Endothelial cell of umbilical vein (primary cell): ENCODE results near the gene CISH. TPM values are rescaled to one million over a fixed set of nuclear protein-coding genes. Genes with fewer than 3 reads are reported as not detected.

Source experiments
- BruUV-seq: library from RNA; stranded (reverse); fragments of 400-500 nt; replicated peaks from 2 replicates; lab custom pipeline; 2021; lab: Mats Ljungman, UMichigan
- CTCF ChIA-PET: fragments of 300-600, 350-600 bp; sonication (Branson Sonifier 250); formaldehyde crosslinking; loops from one replicate; lab custom pipeline; 2021; ENCODE audit warnings: antibody characterized with exemption, inconsistent platforms; lab: Charles Lee
- POLR2A ChIA-PET: fragments of 300-600, 350-600 bp; sonication (Branson Sonifier 250); formaldehyde crosslinking; loops from one replicate; lab custom pipeline; 2021; ENCODE audit warnings: antibody characterized with exemption, inconsistent platforms; lab: Charles Lee
- DNase-seq: peaks from one replicate; pipeline ENCODE4 v3.0.0-alpha.2; 2011; ENCODE audit warnings: low read depth, low spot score
- FAIRE-seq: peaks from 2 replicates; lab custom pipeline; 2011; peaks lifted over from hg19 to GRCh38; lab: Jason Lieb, UNC
- H2AFZ ChIP-seq: 2 replicates; pipeline ENCODE4 v1.6.0; 2012; ENCODE audit warnings: low read depth, low read length, control low read depth, inconsistent platforms
- H3K27ac ChIP-seq: 2 replicates; pipeline ENCODE4 v1.5.1; 2011; ENCODE audit warnings: low read depth, mild to moderate bottlenecking, control low read depth, low read length, moderate library complexity; ENCODE audit not compliant: insufficient read depth
- H3K27me3 ChIP-seq, 2 experiments: 2 replicates each; pipeline versions ENCODE4 v1.6.0 to v1.6.1; 2011; ENCODE audit warnings: low read length in 2 of 2, mixed read lengths in 1 of 2; ENCODE audit not compliant: control insufficient read depth in 2 of 2, insufficient read depth in 2 of 2
- H3K36me3 ChIP-seq, 2 experiments: 2 replicates in 1 of 2; 3 replicates in 1 of 2; pipeline ENCODE4 v1.5.1; 2011; ENCODE audit warnings: low read length in 2 of 2, mild to moderate bottlenecking in 1 of 2, moderate library complexity in 1 of 2; ENCODE audit not compliant: control insufficient read depth in 2 of 2, insufficient read depth in 2 of 2; ENCODE audit errors: extremely low read depth in 1 of 2
- H3K4me1 ChIP-seq: 3 replicates; pipeline ENCODE4 v1.5.1; 2011; ENCODE audit warnings: mild to moderate bottlenecking, low read length; ENCODE audit not compliant: control insufficient read depth, insufficient read depth; ENCODE audit errors: extremely low read depth
- H3K4me2 ChIP-seq: 2 replicates; pipeline ENCODE4 v1.6.1; 2011; ENCODE audit warnings: low read length, control low read depth, mixed read lengths; ENCODE audit not compliant: insufficient read depth
- H3K4me3 ChIP-seq, 3 experiments: fragments of 200-600 bp in 1 of 3; sonication (generic), shearing (Covaris generic) in 1 of 3; replicated peaks in 1 of 3; 2 replicates each; pipeline ENCODE4 v1.5.1; 2011 to 2016; ENCODE audit warnings: control low read depth in 3 of 3, low read length in 3 of 3, mild to moderate bottlenecking in 2 of 3, inconsistent platforms in 1 of 3, low read depth in 1 of 3, moderate library complexity in 1 of 3; ENCODE audit not compliant: insufficient read depth in 1 of 3
- H3K79me2 ChIP-seq: 2 replicates; pipeline ENCODE4 v1.6.0; 2012; ENCODE audit warnings: low read length, inconsistent platforms; ENCODE audit not compliant: control insufficient read depth, insufficient read depth
- H3K9ac ChIP-seq: replicated peaks from 2 replicates; pipeline ENCODE3; 2011; ENCODE audit warnings: low read length, control low read depth; ENCODE audit not compliant: insufficient read depth; ENCODE audit errors: extremely low read depth
- H3K9me1 ChIP-seq: replicated peaks from 3 replicates; pipeline ENCODE4 v1.6.0; 2011; ENCODE audit warnings: mild to moderate bottlenecking, low read length; ENCODE audit not compliant: control insufficient read depth, insufficient read depth; ENCODE audit errors: extremely low read depth
- H3K9me3 ChIP-seq: replicated peaks from 2 replicates; pipeline ENCODE4 v1.5.1; 2012; ENCODE audit warnings: low read length, inconsistent platforms; ENCODE audit not compliant: control insufficient read depth, insufficient read depth
- H4K20me1 ChIP-seq: replicated peaks from 2 replicates; pipeline ENCODE3; 2011; ENCODE audit warnings: mild to moderate bottlenecking, low read length; ENCODE audit not compliant: control insufficient read depth, insufficient read depth; ENCODE audit errors: extremely low read depth
- EZH2 ChIP-seq: IDR thresholded peaks from 2 replicates; pipeline ENCODE4 v1.6.1; 2012; ENCODE audit warnings: borderline replicate concordance, low read depth, mild to moderate bottlenecking, moderate library complexity, low read length, inconsistent platforms; ENCODE audit not compliant: severe bottlenecking
- FOS ChIP-seq: IDR thresholded peaks from 2 replicates; pipeline ENCODE4 v1.6.1; 2011; ENCODE audit warnings: mild to moderate bottlenecking, low read length, moderate library complexity, borderline replicate concordance; ENCODE audit not compliant: insufficient read depth
- GATA2 ChIP-seq: IDR thresholded peaks from 2 replicates; pipeline ENCODE4 v1.7.0; 2011; ENCODE audit warnings: low read depth, mild to moderate bottlenecking, moderate library complexity, mixed read lengths, low read length; ENCODE audit not compliant: insufficient read length, insufficient read depth
- JUN ChIP-seq: IDR thresholded peaks from 2 replicates; pipeline ENCODE4 v1.6.1; 2011; ENCODE audit warnings: borderline replicate concordance, low read depth; ENCODE audit not compliant: insufficient read length, insufficient read depth
- MYC ChIP-seq: IDR thresholded peaks from one replicate; pipeline ENCODE4 v1.6.1; 2011; ENCODE audit warnings: mild to moderate bottlenecking, low read depth, low read length
- POLR2A ChIP-seq: IDR thresholded peaks from 2 replicates; pipeline ENCODE4 v1.6.1; 2012; ENCODE audit warnings: low read depth, mild to moderate bottlenecking, control low read depth, low read length
- POLR2AphosphoS5 ChIP-seq: IDR thresholded peaks from 2 replicates; pipeline ENCODE4 v1.6.1; 2012; ENCODE audit warnings: low read depth, mild to moderate bottlenecking, control low read depth, low read length, moderate library complexity; ENCODE audit not compliant: insufficient read depth
- dilution Hi-C: fragments of 300-500 bp; cut with MboI; formaldehyde crosslinking; loops from one replicate; pipeline ENCODE4 v1.15.0; 2019; ENCODE audit warnings: low sequenced_read_pairs; ENCODE audit not compliant: extremely low pct_ligation_motif_present
- intact Hi-C: fragments of 100-400 bp; cut with micrococcal nuclease; formaldehyde crosslinking; loops from one replicate; pipeline ENCODE4 v1.10.0; 2022
- polyA plus RNA-seq, 4 experiments: library from polyadenylated mRNA; depleted of rRNA in 3 of 4; stranded (reverse) in 3 of 4; unstranded in 1 of 4; fragments of >200 nt; gene quantifications; 2 replicates each; pipeline versions ENCODE4 v1.2.1 to v1.2.3, GENCODE V29; 2011 to 2012; ENCODE audit warnings: missing spikeins in 1 of 4
- total RNA-seq: library from RNA; stranded (reverse); gene quantifications from 2 replicates; pipeline ENCODE4 v1.2.3, GENCODE V29; 2021
- TF ChIP-seq, protein P1 (sequence below), 2 donors: IDR thresholded peaks; 1 replicate in 1 of 2; 2 replicates in 1 of 2; pipeline ENCODE4 v1.5.1; 2011; ENCODE audit warnings: low read length in 2 of 2, mild to moderate bottlenecking in 2 of 2, moderate library complexity in 2 of 2, control low read depth in 1 of 2, inconsistent platforms in 1 of 2, low read depth in 1 of 2; ENCODE audit not compliant: insufficient read depth in 1 of 2; ENCODE audit errors: extremely low read depth in 1 of 2
- TF ChIP-seq, protein P2 (sequence below): IDR thresholded peaks from 2 replicates; pipeline ENCODE4 v1.6.1; 2011; ENCODE audit not compliant: insufficient read depth, insufficient read length

Gene CISH
- total and polyA plus RNA-seq, 2 donors (not counting 3 experiments of a cell fraction or from before 2014, with no cell fraction given): 2.2 to 4.1 TPM

DNA sequence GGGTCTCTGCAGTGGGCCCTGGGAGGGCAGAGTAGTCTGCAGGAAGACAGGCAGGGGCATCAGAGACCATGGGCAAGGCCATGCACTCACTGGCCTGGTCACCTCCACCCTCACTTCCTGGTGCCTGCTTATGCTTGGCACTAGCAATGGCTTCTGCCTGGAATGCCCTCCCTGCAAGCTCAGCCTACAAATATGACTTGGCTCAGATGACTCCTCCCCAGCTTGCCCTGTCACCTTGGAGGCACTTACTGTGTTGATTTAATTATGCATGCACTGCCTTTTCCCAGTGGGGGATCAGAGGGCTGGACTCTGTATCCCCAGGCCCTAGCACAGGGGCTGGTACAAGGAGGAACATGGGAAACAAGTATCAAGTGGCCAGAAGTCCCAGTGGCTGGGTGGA lies 51.9 kb downstream of the CISH start:
- POLR2A ChIA-PET: no interaction called here
- Histone ChIP-seq H2AFZ (no peak overlapping the region), H3K79me2 (no peaks in the 10 kb centered on the region), H4K20me1 (no peaks in the 10 kb centered on the region), H3K36me3 (no peaks in the 10 kb centered on the region), H3K27ac (no peak overlapping the region), H3K4me3 (no peak overlapping the region), H3K9me1 (no peaks in the 10 kb centered on the region), H3K9ac (no peak overlapping the region), H3K4me1 (no peaks in the 10 kb centered on the region), H3K27me3 (no peaks in the 10 kb centered on the region), H3K9me3 (no peaks in the 10 kb centered on the region), H3K4me2 (no peak overlapping the region)
- intact Hi-C loops: no loop called here
- CTCF ChIA-PET: interaction anchor here (0.7 to 2.9 kb wide), 2 partner anchors 9 to 17 kb away, joined by 3 to 12 read pairs; no protein-coding TSS in a partner anchor
- dilution Hi-C loops: no loop called here
- no TSS peak for BruUV-seq
- no peak for TF ChIP-seq JUN
- TF ChIP-seq MYC: no peak
- no peak for TF ChIP-seq POLR2A
- TF ChIP-seq FOS: no peak
- TF ChIP-seq GATA2: no peak
- TF ChIP-seq, protein P1, sequence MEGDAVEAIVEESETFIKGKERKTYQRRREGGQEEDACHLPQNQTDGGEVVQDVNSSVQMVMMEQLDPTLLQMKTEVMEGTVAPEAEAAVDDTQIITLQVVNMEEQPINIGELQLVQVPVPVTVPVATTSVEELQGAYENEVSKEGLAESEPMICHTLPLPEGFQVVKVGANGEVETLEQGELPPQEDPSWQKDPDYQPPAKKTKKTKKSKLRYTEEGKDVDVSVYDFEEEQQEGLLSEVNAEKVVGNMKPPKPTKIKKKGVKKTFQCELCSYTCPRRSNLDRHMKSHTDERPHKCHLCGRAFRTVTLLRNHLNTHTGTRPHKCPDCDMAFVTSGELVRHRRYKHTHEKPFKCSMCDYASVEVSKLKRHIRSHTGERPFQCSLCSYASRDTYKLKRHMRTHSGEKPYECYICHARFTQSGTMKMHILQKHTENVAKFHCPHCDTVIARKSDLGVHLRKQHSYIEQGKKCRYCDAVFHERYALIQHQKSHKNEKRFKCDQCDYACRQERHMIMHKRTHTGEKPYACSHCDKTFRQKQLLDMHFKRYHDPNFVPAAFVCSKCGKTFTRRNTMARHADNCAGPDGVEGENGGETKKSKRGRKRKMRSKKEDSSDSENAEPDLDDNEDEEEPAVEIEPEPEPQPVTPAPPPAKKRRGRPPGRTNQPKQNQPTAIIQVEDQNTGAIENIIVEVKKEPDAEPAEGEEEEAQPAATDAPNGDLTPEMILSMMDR (IDR thresholded peaks at IDR 0.05; ENCODE audit: extremely low read depth in 1 of 2, insufficient read depth in 1 of 2, low read depth in 1 of 2, low read length in 2 of 2): no peak
- TF ChIP-seq EZH2: no peak
- TF ChIP-seq, protein P2, sequence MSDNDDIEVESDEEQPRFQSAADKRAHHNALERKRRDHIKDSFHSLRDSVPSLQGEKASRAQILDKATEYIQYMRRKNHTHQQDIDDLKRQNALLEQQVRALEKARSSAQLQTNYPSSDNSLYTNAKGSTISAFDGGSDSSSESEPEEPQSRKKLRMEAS: no peak
- no peak for TF ChIP-seq POLR2AphosphoS5
- DNase-seq: no peak
- no peak for FAIRE-seq
